ENCODE measurements around the gene TMEM63C. TPM values are rescaled to one million over a fixed set of nuclear protein-coding genes. Genes with fewer than 3 reads are reported as not detected.

Gene TMEM63C
- total RNA-seq, 4 donors from 2014 or later: 0.98 to 1.9 TPM; not detected in 2

GRCh38 chr14:77284466-77284865 lies 102.9 kb downstream of the TMEM63C start:
- no peaks in the 10 kb centered on the region for H3K4me1 ChIP-seq
- H3K27ac ChIP-seq: no peak overlapping the region
- H3K36me3 ChIP-seq: no peaks in the 10 kb centered on the region
- intact Hi-C loops (cut with DNase I; ENCODE audit: low total_unique reads): no loop called here
- H3K4me3 ChIP-seq: no peak overlapping the region
- no peaks in the 10 kb centered on the region for H3K9me3 ChIP-seq
- no peak for DNase-seq
- TF ChIP-seq POLR2A (IDR thresholded peaks at IDR 0.05): no peak
- TF ChIP-seq, protein P1, sequence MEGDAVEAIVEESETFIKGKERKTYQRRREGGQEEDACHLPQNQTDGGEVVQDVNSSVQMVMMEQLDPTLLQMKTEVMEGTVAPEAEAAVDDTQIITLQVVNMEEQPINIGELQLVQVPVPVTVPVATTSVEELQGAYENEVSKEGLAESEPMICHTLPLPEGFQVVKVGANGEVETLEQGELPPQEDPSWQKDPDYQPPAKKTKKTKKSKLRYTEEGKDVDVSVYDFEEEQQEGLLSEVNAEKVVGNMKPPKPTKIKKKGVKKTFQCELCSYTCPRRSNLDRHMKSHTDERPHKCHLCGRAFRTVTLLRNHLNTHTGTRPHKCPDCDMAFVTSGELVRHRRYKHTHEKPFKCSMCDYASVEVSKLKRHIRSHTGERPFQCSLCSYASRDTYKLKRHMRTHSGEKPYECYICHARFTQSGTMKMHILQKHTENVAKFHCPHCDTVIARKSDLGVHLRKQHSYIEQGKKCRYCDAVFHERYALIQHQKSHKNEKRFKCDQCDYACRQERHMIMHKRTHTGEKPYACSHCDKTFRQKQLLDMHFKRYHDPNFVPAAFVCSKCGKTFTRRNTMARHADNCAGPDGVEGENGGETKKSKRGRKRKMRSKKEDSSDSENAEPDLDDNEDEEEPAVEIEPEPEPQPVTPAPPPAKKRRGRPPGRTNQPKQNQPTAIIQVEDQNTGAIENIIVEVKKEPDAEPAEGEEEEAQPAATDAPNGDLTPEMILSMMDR (IDR thresholded peaks at IDR 0.05): no peak
- no peaks in the 10 kb centered on the region for H3K27me3 ChIP-seq

DNA sequence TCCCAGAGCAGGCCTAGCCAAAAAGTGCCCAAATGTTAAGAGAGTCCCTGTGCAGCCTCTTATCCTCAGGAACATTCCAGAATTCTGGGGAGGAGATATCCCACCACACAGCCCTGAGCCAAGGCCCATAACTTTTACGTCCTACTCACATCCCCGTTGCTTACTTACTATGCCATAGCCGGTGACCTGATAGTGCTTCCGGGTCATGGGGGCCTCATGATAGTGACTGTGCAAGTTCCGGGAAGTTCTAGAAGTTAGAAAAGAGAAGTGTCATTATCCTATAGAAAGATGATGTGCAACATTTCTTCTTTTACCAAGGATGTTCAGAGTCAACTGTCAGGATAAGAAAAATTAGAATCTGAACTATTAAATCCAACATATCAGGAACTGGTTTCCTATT lies 105.0 kb downstream of the TMEM63C start:
- TF ChIP-seq, protein P1 (IDR thresholded peaks at IDR 0.05): no peak
- no peak for TF ChIP-seq POLR2A (IDR thresholded peaks at IDR 0.05)
- intact Hi-C loops (cut with DNase I; ENCODE audit: low total_unique reads): no loop called here

DNA sequence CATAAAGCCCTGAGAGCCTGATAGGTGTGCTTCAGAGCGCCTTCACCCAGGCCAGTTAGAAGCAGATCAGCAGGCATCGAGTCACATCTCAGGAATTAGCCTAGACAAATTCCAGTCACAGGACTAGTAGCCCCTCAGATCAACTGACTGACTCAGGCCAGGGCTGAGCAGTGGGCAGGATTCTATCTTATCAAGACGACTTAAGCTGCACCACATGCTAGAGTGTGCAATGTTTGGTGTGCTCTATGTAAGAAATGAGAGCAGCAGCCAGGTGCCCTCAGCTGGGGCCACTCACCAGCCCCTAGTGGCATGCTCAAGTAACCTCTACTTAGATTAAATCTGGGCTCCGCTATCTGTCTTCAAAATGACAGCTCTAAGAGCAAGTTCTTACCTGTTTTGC lies 109.1 kb downstream of the TMEM63C start:
- no peak for TF ChIP-seq POLR2A (IDR thresholded peaks at IDR 0.05)
- TF ChIP-seq, protein P1 (IDR thresholded peaks at IDR 0.05): no peak
- Histone ChIP-seq H3K27ac (no peak overlapping the region), H3K36me3 (no peaks in the 10 kb centered on the region), H3K9me3 (no peaks in the 10 kb centered on the region), H3K27me3 (no peaks in the 10 kb centered on the region), H3K4me3 (no peak overlapping the region), H3K4me1 (no peaks in the 10 kb centered on the region)
- no peak for DNase-seq
- intact Hi-C loops (cut with DNase I; ENCODE audit: low total_unique reads): no loop called here

More for the DNA sequence above, 105.0 kb downstream of the TMEM63C start:
- Histone ChIP-seq H3K4me1 (no peaks in the 10 kb centered on the region), H3K27ac (no peak overlapping the region), H3K4me3 (no peak overlapping the region), H3K27me3 (no peaks in the 10 kb centered on the region), H3K36me3 (no peaks in the 10 kb centered on the region), H3K9me3 (no peaks in the 10 kb centered on the region)
- no peak for DNase-seq

DNA sequence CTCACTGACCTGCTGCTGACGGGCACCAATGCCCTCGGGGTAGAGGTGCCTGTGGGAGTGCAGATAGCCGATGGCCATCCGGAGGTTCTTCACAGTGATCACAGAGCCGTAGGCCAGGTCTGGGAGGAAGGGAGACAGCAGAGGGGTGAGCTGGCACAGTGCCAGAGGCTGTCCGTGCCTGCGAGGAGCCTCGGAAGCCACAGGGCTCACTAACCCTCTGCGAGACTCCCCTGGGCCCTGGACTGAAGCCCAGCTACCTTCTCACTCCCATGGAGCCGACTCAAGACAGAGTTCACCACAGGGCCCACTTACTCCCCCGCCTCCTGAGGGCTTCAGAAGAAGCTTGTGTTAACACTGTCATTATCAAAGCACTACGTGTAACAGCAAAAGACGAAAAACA lies 114.6 kb downstream of the TMEM63C start:
- Histone ChIP-seq H3K4me3 (no peak overlapping the region), H3K4me1 (no peaks in the 10 kb centered on the region), H3K9me3 (no peaks in the 10 kb centered on the region), H3K36me3 (no peaks in the 10 kb centered on the region), H3K27me3 (no peaks in the 10 kb centered on the region), H3K27ac (no peak overlapping the region)
- TF ChIP-seq, protein P1 (IDR thresholded peaks at IDR 0.05): no peak
- TF ChIP-seq POLR2A (IDR thresholded peaks at IDR 0.05): no peak
- intact Hi-C loops (cut with DNase I; ENCODE audit: low total_unique reads): no loop called here
- DNase-seq: no peak

GRCh38 chr14:77296906-77297305 lies 115.3 kb downstream of the TMEM63C start:
- Histone ChIP-seq H3K27ac (no peak overlapping the region), H3K27me3 (no peaks in the 10 kb centered on the region), H3K4me1 (no peaks in the 10 kb centered on the region), H3K9me3 (no peaks in the 10 kb centered on the region), H3K4me3 (no peak overlapping the region), H3K36me3 (no peaks in the 10 kb centered on the region)
- intact Hi-C loops (cut with DNase I; ENCODE audit: low total_unique reads): no loop called here
- TF ChIP-seq POLR2A (IDR thresholded peaks at IDR 0.05): no peak
- TF ChIP-seq, protein P1 (IDR thresholded peaks at IDR 0.05): no peak
- no peak for DNase-seq
